Thyroid gland (tissue), 4 donors: Measurements from ENCODE around the gene TYMS. TPM values are rescaled to one million over a fixed set of nuclear protein-coding genes. Genes with fewer than 3 reads are reported as not detected.

Source experiments
- DNase-seq, 2 donors: peaks; one replicate each; pipeline ENCODE4 v3.0.0-alpha.2; 2019
- H3K27ac ChIP-seq, 3 donors: fragments of 200-600 bp; sonication (generic); 1 replicate in 2 of 3; 2 replicates in 1 of 3; pipeline ENCODE4 v1.5.1; 2016 to 2019; ENCODE audit warnings: mild to moderate bottlenecking in 1 of 3, moderate library complexity in 1 of 3
- H3K27me3 ChIP-seq: fragments of 200-600 bp; sonication (generic); one replicate; pipeline ENCODE4 v1.5.1; 2019
- H3K36me3 ChIP-seq, 2 donors: fragments of 200-600 bp; sonication (generic); one replicate each; pipeline ENCODE4 v1.5.1; 2016 to 2019
- H3K4me1 ChIP-seq, 2 donors: fragments of 200-600 bp; sonication (generic); one replicate each; pipeline ENCODE4 v1.5.1; 2017 to 2019
- H3K4me3 ChIP-seq, 3 donors: fragments of 200-600 bp; sonication (generic); replicated peaks in 1 of 3; 1 replicate in 2 of 3; 2 replicates in 1 of 3; pipeline ENCODE4 v1.5.1; 2016; ENCODE audit warnings: mild to moderate bottlenecking in 1 of 3
- H3K9me3 ChIP-seq: fragments of 200-600 bp; sonication (generic); one replicate; pipeline ENCODE4 v1.5.1; 2017
- CTCF ChIP-seq, 6 experiments: fragments of 200-600 bp in 3 of 6; fragments of 450-650 bp in 3 of 6; sonication (generic) in 3 of 6; IDR thresholded peaks; one replicate each; pipeline ENCODE4 v1.5.1; 2016 to 2019; ENCODE audit warnings: antibody characterized with exemption in 6 of 6, mild to moderate bottlenecking in 2 of 6, inconsistent platforms in 1 of 6, moderate library complexity in 1 of 6
- POLR2A ChIP-seq, 2 donors: fragments of 450-650 bp; IDR thresholded peaks; one replicate each; pipeline ENCODE4 v1.6.1; 2017; ENCODE audit warnings: antibody characterized with exemption in 2 of 2, mild to moderate bottlenecking in 2 of 2, moderate library complexity in 1 of 2
- WGBS, 2 donors: methylation state at CpG; one replicate each; pipeline ENCODE4 v1.1.5; 2017; 5-methylcytosine and 5-hydroxymethylcytosine counted together
- intact Hi-C: fragments of 100-400 bp; cut with DNase I; formaldehyde crosslinking; loops from one replicate; pipeline ENCODE4 v1.15.1; 2023
- total RNA-seq, 4 donors: library from RNA; depleted of rRNA; stranded (reverse); fragments of >200 nt; gene quantifications; one replicate each; pipeline ENCODE4 v1.2.3, GENCODE V29; 2016

Gene TYMS
- total RNA-seq, 4 donors from 2014 or later, result 0.67 to 2.1 (median 1.8) TPM; not detected in 1

GRCh38 chr18:682833-683232 is 25.4 kb downstream of the TYMS start:
- intact Hi-C loops, result no loop called here
- Histone ChIP-seq H3K4me3 (no peak overlapping the region), H3K27ac (no peak overlapping the region), H3K27me3 (no peaks in the 10 kb centered on the region), H3K4me1 (no peaks in the 10 kb centered on the region), H3K9me3 (no peaks in the 10 kb centered on the region), H3K36me3 (peaks cover 11 to 33% of the 10 kb centered on the region in 2 donors)
- DNase-seq, result no peak
- TF ChIP-seq POLR2A (IDR thresholded peaks at IDR 0.05) (no peak), CTCF (IDR thresholded peaks at IDR 0.05) (no peak)

- peaks cover 8 to 26% of the 10 kb centered on the region in 2 donors for H3K36me3 ChIP-seq
- 59 to 86% methylated on average over 3 to 4 of the region's 5 CpGs for WGBS, 2 donors
Measured at GRCh38 chr18:683531-683930, 26.1 kb downstream of the TYMS start.

GRCh38 chr18:685438-685837 is 28.0 kb downstream of the TYMS start:
- H3K9me3 ChIP-seq, result no peaks in the 10 kb centered on the region
- intact Hi-C loops, result no loop called here
- 93% methylated on average over 3 of the region's 3 CpGs for WGBS, 2 donors
- peaks cover 8 to 20% of the 10 kb centered on the region in 2 donors for H3K36me3 ChIP-seq
- no peaks in the 10 kb centered on the region for H3K27me3 ChIP-seq
- TF ChIP-seq CTCF (IDR thresholded peaks at IDR 0.05) (no peak), POLR2A (IDR thresholded peaks at IDR 0.05) (no peak)
- no peak overlapping the region for H3K27ac ChIP-seq
- no peaks in the 10 kb centered on the region for H3K4me1 ChIP-seq
- H3K4me3 ChIP-seq, result no peak overlapping the region
- DNase-seq, result no peak

More at GRCh38 chr18:683531-683930, 26.1 kb downstream of the TYMS start:
- no peaks in the 10 kb centered on the region for H3K27me3 ChIP-seq
- no peak overlapping the region for H3K4me3 ChIP-seq
- H3K4me1 ChIP-seq, result no peaks in the 10 kb centered on the region
- intact Hi-C loops, result no loop called here
- DNase-seq, result no peak
- no peak overlapping the region for H3K27ac ChIP-seq
- H3K9me3 ChIP-seq, result no peaks in the 10 kb centered on the region
- no peak for TF ChIP-seq CTCF (IDR thresholded peaks at IDR 0.05)
- TF ChIP-seq POLR2A (IDR thresholded peaks at IDR 0.05), result no peak

GRCh38 chr18:686339-687111 is 29.1 kb downstream of the TYMS start:
- peaks cover 6 to 17% of the 10 kb centered on the region in 2 donors for H3K36me3 ChIP-seq

More at GRCh38 chr18:686339-687111, 29.1 kb downstream of the TYMS start:
- DNase-seq, result no peak
- no peaks in the 10 kb centered on the region for H3K9me3 ChIP-seq
- H3K4me1 ChIP-seq, result no peaks in the 10 kb centered on the region
- TF ChIP-seq CTCF (IDR thresholded peaks at IDR 0.05), result no peak
- TF ChIP-seq POLR2A (IDR thresholded peaks at IDR 0.05), result no peak
- WGBS, 2 donors, result 84 to 86% methylated on average over 10 of the region's 11 CpGs
- no peaks in the 10 kb centered on the region for H3K27me3 ChIP-seq
- H3K27ac ChIP-seq, result no peak overlapping the region
- intact Hi-C loops, result no loop called here
- no peak overlapping the region for H3K4me3 ChIP-seq
